Neural cell (in vitro differentiated cells): ENCODE results near the gene ALOX5AP. TPM values are rescaled to one million over a fixed set of nuclear protein-coding genes. Genes with fewer than 3 reads are reported as not detected.

Experiments
- H2AFZ ChIP-seq: fragments of 200-600, 300-800 bp; sonication (generic), shearing (Covaris generic); 2 replicates; pipeline ENCODE4 v1.6.0; 2014; ENCODE audit warnings: low read depth, mild to moderate bottlenecking, antibody characterized with exemption, low read length, moderate library complexity
- H3F3A ChIP-seq: fragments of 200-600 bp; shearing (Covaris generic); 2 replicates; pipeline ENCODE4 v1.6.1; 2016; ENCODE audit warnings: mild to moderate bottlenecking, moderate library complexity, mixed read lengths, antibody characterized with exemption, low read length; ENCODE audit not compliant: insufficient read depth, poor library complexity, severe bottlenecking
- H3K27ac ChIP-seq: fragments of 200-600, 300-800 bp; sonication (generic), shearing (Covaris generic); 2 replicates; pipeline ENCODE4 v1.5.1; 2014; ENCODE audit warnings: mild to moderate bottlenecking, low read length, moderate library complexity
- H3K27me3 ChIP-seq: fragments of 300-800, 200-600 bp; sonication (generic), shearing (Covaris generic); 2 replicates; pipeline ENCODE4 v1.6.0; 2014; ENCODE audit warnings: mild to moderate bottlenecking, low read depth, low read length, moderate library complexity; ENCODE audit not compliant: insufficient read depth
- H3K36me3 ChIP-seq: fragments of 300-800, 200-600 bp; sonication (generic), shearing (Covaris generic); 2 replicates; pipeline ENCODE4 v1.5.1; 2014; ENCODE audit warnings: mild to moderate bottlenecking, antibody characterized with exemption, low read length, moderate library complexity; ENCODE audit not compliant: insufficient read depth
- H3K4me2 ChIP-seq: fragments of 300-800, 200-600 bp; sonication (generic), shearing (Covaris generic); 2 replicates; pipeline ENCODE4 v1.6.0; 2014; ENCODE audit warnings: mild to moderate bottlenecking, low read length
- H3K4me3 ChIP-seq: fragments of 300-800, 200-600 bp; sonication (generic), shearing (Covaris generic); 2 replicates; pipeline ENCODE4 v1.5.1; 2014; ENCODE audit warnings: mild to moderate bottlenecking, low read length, moderate library complexity
- H3K79me2 ChIP-seq: fragments of 200-600 bp; shearing (Covaris generic); replicated peaks from 2 replicates; pipeline ENCODE4 v1.6.0; 2014; ENCODE audit warnings: mild to moderate bottlenecking, low read length, moderate library complexity; ENCODE audit not compliant: insufficient read depth
- H3K9ac ChIP-seq: fragments of 300-800, 200-600 bp; sonication (generic), shearing (Covaris generic); 2 replicates; pipeline ENCODE4 v1.6.1; 2016; ENCODE audit warnings: mild to moderate bottlenecking, low read length, mixed read lengths
- H3K9me2 ChIP-seq: fragments of 200-600 bp; shearing (Covaris generic); 2 replicates; pipeline ENCODE4 v1.6.1; 2016; ENCODE audit warnings: mild to moderate bottlenecking, low read length, mixed read lengths; ENCODE audit not compliant: insufficient read depth
- H3K9me3 ChIP-seq: fragments of 200-600, 300-800 bp; sonication (generic), shearing (Covaris generic); 2 replicates; pipeline ENCODE4 v1.6.1; 2016; ENCODE audit warnings: mild to moderate bottlenecking, mixed run types, low read length, moderate library complexity, mixed read lengths
- H4K20me1 ChIP-seq: fragments of 200-600 bp; shearing (Covaris generic); 2 replicates; pipeline ENCODE4 v1.6.1; 2016; ENCODE audit warnings: mild to moderate bottlenecking, mixed run types; ENCODE audit not compliant: insufficient read depth
- CTCF ChIP-seq: fragments of 450-650 bp; IDR thresholded peaks from 2 replicates; pipeline ENCODE4 v1.5.1; 2014; ENCODE audit warnings: antibody characterized with exemption, mild to moderate bottlenecking, moderate library complexity; ENCODE audit not compliant: poor library complexity, severe bottlenecking
- EP300 ChIP-seq: fragments of 450-650 bp; conservative IDR thresholded peaks from 2 replicates; pipeline ENCODE4 v1.6.1; 2014; ENCODE audit warnings: antibody characterized with exemption, mild to moderate bottlenecking, moderate library complexity; ENCODE audit not compliant: poor library complexity, severe bottlenecking
- EZH2 ChIP-seq: fragments of 200-600, 300-800 bp; shearing (Covaris generic), sonication (generic); IDR thresholded peaks from 2 replicates; pipeline ENCODE4 v1.6.1; 2014; ENCODE audit warnings: antibody characterized with exemption, low read length, borderline replicate concordance, mild to moderate bottlenecking; ENCODE audit not compliant: insufficient read depth, poor library complexity, severe bottlenecking
- MXI1 ChIP-seq: fragments of 450-650 bp; conservative IDR thresholded peaks from 2 replicates; pipeline ENCODE4 v1.6.1; 2014; ENCODE audit warnings: antibody characterized with exemption, mild to moderate bottlenecking; ENCODE audit not compliant: poor library complexity, severe bottlenecking
- POLR2AphosphoS5 ChIP-seq: IDR thresholded peaks from 2 replicates; pipeline ENCODE4 v1.6.1; 2012
- RAD21 ChIP-seq: fragments of 450-650 bp; conservative IDR thresholded peaks from 2 replicates; pipeline ENCODE4 v1.6.1; 2014; ENCODE audit warnings: antibody characterized with exemption, mild to moderate bottlenecking, moderate library complexity
- REST ChIP-seq: IDR thresholded peaks from 2 replicates; pipeline ENCODE4 v1.6.1; 2012; ENCODE audit warnings: borderline replicate concordance
- SMC3 ChIP-seq: fragments of 450-650 bp; conservative IDR thresholded peaks from 2 replicates; pipeline ENCODE4 v1.6.1; 2014; ENCODE audit warnings: antibody characterized with exemption, mild to moderate bottlenecking, moderate library complexity; ENCODE audit not compliant: poor library complexity
- TAF1 ChIP-seq: IDR thresholded peaks from 2 replicates; pipeline ENCODE4 v1.6.1; 2012; ENCODE audit warnings: low read depth
- polyA plus RNA-seq: library from polyadenylated mRNA; depleted of rRNA; stranded (reverse); fragments of >200 nt; gene quantifications from 2 replicates; pipeline ENCODE4 v1.2.3, GENCODE V29; 2014

Gene ALOX5AP
- polyA plus RNA-seq, 1 donor from 2014 or later, result not detected

- Histone ChIP-seq H3K9ac (no peak overlapping the region), H3K4me2 (no peak overlapping the region), H3K36me3 (no peaks in the 10 kb centered on the region)
Measured at GRCh38 chr13:30774214-30774730, 38.9 kb downstream of the ALOX5AP start.

GRCh38 chr13:30776661-30777060, 41.3 kb downstream of the ALOX5AP start:
- Histone ChIP-seq H4K20me1 (no peaks in the 10 kb centered on the region), H3K4me3 (no peak overlapping the region), H3K9me2 (no peaks in the 10 kb centered on the region), H3K79me2 (no peaks in the 10 kb centered on the region), H3K9ac (no peak overlapping the region), H3K27me3 (no peaks in the 10 kb centered on the region), H2AFZ (no peak overlapping the region), H3F3A (no peaks in the 10 kb centered on the region), H3K36me3 (no peaks in the 10 kb centered on the region), H3K9me3 (no peaks in the 10 kb centered on the region), H3K27ac (no peak overlapping the region), H3K4me2 (no peak overlapping the region)
- TF ChIP-seq EP300 (peak; percentile 34), RAD21 (no peak)

More at GRCh38 chr13:30774214-30774730, 38.9 kb downstream of the ALOX5AP start:
- TF ChIP-seq RAD21 (no peak), EP300 (no peak), CTCF (no peak), EZH2 (no peak), SMC3 (no peak), MXI1 (no peak), TAF1 (no peak), REST (no peak)
- no peaks in the 10 kb centered on the region for H4K20me1 ChIP-seq
- H3K4me3 ChIP-seq, result no peak overlapping the region
- H3F3A ChIP-seq, result no peaks in the 10 kb centered on the region
- H3K9me2 ChIP-seq, result no peaks in the 10 kb centered on the region
- no peaks in the 10 kb centered on the region for H3K27me3 ChIP-seq
- H3K27ac ChIP-seq, result no peak overlapping the region
- no peaks in the 10 kb centered on the region for H3K9me3 ChIP-seq
- no peaks in the 10 kb centered on the region for H3K79me2 ChIP-seq
- no peak overlapping the region for H2AFZ ChIP-seq

- no peak overlapping the region for H2AFZ ChIP-seq
- H3K9me3 ChIP-seq, result no peaks in the 10 kb centered on the region
- H3K27ac ChIP-seq, result no peak overlapping the region
- H3K4me2 ChIP-seq, result no peak overlapping the region
- H3K27me3 ChIP-seq, result no peaks in the 10 kb centered on the region
- H3K79me2 ChIP-seq, result no peaks in the 10 kb centered on the region
- H3K9ac ChIP-seq, result no peak overlapping the region
- TF ChIP-seq REST (no peak), MXI1 (no peak), SMC3 (no peak), TAF1 (no peak), EP300 (no peak), EZH2 (no peak), RAD21 (no peak), CTCF (no peak), POLR2AphosphoS5 (no peak)
- H3F3A ChIP-seq, result no peaks in the 10 kb centered on the region
- no peaks in the 10 kb centered on the region for H3K9me2 ChIP-seq
- H4K20me1 ChIP-seq, result no peaks in the 10 kb centered on the region
- H3K36me3 ChIP-seq, result no peaks in the 10 kb centered on the region
- no peak overlapping the region for H3K4me3 ChIP-seq
Measured at GRCh38 chr13:30779016-30779415, 43.7 kb downstream of the ALOX5AP start.
